ENCODE data around the gene C6orf136. TPM values are rescaled to one million over a fixed set of nuclear protein-coding genes. Genes with fewer than 3 reads are reported as not detected.

The C6orf136 gene
- total and polyA plus RNA-seq, 2 donors from 2014 or later, result 27.4 to 45.6 TPM

DNA sequence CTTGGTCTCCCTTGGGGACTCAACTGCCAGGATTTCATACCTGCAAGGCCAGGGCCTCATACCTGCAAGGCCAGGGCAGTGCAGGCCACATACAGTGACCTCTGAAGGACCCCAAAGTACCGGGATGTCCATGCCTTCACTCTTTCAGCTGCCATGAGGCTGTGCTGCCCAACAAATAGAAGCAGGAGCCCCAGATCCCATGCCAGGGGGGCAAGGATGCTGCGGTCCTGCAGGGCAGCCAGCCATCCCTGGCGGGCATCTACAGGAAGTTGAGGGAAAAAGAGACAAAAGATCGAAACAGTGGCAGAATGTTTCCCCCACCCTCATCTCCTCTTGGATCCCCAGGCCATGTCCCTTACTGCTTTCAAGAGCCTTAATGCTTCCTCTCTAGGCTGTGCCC lies 43.1 kb downstream of the C6orf136 start:
- Histone ChIP-seq H3K27me3 (ENCODE audit: control insufficient read depth, insufficient read depth, low read length) (no peaks in the 10 kb centered on the region), H3K9ac (ENCODE audit: low read length in 3 of 3) (peak overlapping the region in 2 of 3 donors; percentile 1 to 67), H3K4me1 (ENCODE audit: control insufficient read depth in 2 of 3, insufficient read depth in 2 of 3, low read depth in 1 of 3, low read length in 3 of 3) (peaks cover 3 to 18% (median 18%) of the 10 kb centered on the region in 3 donors), H3K27ac (ENCODE audit: low read depth in 2 of 2, low read length in 2 of 2) (peak overlapping the region; percentile 82 to 86), H3K4me3 (ENCODE audit: low read length in 3 of 3) (peak overlapping the region; percentile 59 to 81 (median 76)), H3K36me3 (ENCODE audit: control insufficient read depth in 2 of 3, insufficient read depth in 3 of 3, low read length in 3 of 3) (no peaks in the 10 kb centered on the region), H3K9me3 (ENCODE audit: control insufficient read depth in 2 of 3, insufficient read depth in 1 of 3, low read length in 3 of 3) (no peaks in the 10 kb centered on the region)
- DNase-seq (peak in 1 of 5 donors; percentile 73), FAIRE-seq (no peak)
- TF ChIP-seq, protein P1, sequence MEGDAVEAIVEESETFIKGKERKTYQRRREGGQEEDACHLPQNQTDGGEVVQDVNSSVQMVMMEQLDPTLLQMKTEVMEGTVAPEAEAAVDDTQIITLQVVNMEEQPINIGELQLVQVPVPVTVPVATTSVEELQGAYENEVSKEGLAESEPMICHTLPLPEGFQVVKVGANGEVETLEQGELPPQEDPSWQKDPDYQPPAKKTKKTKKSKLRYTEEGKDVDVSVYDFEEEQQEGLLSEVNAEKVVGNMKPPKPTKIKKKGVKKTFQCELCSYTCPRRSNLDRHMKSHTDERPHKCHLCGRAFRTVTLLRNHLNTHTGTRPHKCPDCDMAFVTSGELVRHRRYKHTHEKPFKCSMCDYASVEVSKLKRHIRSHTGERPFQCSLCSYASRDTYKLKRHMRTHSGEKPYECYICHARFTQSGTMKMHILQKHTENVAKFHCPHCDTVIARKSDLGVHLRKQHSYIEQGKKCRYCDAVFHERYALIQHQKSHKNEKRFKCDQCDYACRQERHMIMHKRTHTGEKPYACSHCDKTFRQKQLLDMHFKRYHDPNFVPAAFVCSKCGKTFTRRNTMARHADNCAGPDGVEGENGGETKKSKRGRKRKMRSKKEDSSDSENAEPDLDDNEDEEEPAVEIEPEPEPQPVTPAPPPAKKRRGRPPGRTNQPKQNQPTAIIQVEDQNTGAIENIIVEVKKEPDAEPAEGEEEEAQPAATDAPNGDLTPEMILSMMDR (IDR thresholded peaks at IDR 0.05; ENCODE audit: borderline replicate concordance, extremely low read depth, insufficient read depth), result no peak
- intact Hi-C loops (cut with DNase I), result no loop called here

DNA sequence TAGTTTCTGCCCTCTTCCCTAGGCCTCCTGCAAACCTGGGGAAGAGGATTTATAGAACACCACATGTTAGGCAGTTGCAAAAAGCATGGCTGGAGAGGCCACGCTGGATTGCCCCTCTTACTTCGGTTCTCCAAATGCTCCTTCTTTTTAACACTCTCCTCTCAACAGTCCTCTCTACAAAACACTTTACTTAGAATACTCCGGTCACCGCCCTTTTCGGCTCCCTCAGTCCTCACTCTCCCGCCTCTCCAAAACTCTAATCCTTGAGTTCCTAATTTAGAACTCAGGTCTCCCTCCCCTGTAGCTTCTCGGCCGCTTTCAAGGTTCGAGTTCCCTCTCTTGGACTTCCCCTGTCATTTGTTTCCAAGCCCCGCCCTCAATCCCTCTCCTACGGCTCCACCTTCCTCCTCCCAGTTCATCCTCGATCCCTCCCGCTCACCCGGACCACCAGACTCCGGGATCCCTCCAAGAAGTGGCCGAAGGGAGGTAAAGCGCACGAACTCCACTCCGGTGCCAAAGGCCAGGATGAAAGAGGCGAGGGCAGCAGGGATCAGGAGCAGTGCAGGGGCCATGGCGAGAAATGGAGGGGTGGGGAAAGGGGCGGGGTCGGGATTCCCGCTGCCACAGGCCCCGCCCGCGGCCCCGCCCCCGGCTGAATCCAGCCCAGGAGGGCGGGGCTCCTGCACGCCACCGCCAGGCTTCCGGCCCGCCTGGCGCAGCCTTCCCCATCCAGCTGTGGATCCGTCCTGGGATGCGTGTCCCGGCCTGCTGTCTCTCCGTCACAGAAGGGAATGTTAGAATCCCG lies 43.7 kb downstream of the C6orf136 start, which contains the start of gene NRM:
TSS of gene NRM (minus strand) at position 582 of the 805 bp plus-strand sequence. CDS start at position 572, 10 bp downstream.
- intact Hi-C loops (cut with DNase I), result no loop called here
- Histone ChIP-seq H3K9me3 (ENCODE audit: control insufficient read depth in 2 of 3, insufficient read depth in 1 of 3, low read length in 3 of 3) (no peaks in the 10 kb centered on the region), H3K36me3 (ENCODE audit: control insufficient read depth in 2 of 3, insufficient read depth in 3 of 3, low read length in 3 of 3) (no peaks in the 10 kb centered on the region), H3K4me3 (ENCODE audit: low read length in 3 of 3) (peak within 1 kb of the TSS; percentile 59 to 81 (median 76)), H3K4me1 (ENCODE audit: control insufficient read depth in 2 of 3, insufficient read depth in 2 of 3, low read depth in 1 of 3, low read length in 3 of 3) (peaks cover 3 to 18% (median 18%) of the 10 kb centered on the region in 3 donors), H3K27me3 (ENCODE audit: control insufficient read depth, insufficient read depth, low read length) (no peaks in the 10 kb centered on the region), H3K9ac (ENCODE audit: low read length in 3 of 3) (peak within 1 kb of the TSS in 2 of 3 donors; percentile 67 to 72), H3K27ac (ENCODE audit: low read depth in 2 of 2, low read length in 2 of 2) (peak within 1 kb of the TSS; percentile 82 to 86)
- peak; percentile 88 to 96 (median 94) for DNase-seq
- TF ChIP-seq, protein P1 (IDR thresholded peaks at IDR 0.05; ENCODE audit: borderline replicate concordance, extremely low read depth, insufficient read depth), result no peak
- FAIRE-seq, result no peak

DNA sequence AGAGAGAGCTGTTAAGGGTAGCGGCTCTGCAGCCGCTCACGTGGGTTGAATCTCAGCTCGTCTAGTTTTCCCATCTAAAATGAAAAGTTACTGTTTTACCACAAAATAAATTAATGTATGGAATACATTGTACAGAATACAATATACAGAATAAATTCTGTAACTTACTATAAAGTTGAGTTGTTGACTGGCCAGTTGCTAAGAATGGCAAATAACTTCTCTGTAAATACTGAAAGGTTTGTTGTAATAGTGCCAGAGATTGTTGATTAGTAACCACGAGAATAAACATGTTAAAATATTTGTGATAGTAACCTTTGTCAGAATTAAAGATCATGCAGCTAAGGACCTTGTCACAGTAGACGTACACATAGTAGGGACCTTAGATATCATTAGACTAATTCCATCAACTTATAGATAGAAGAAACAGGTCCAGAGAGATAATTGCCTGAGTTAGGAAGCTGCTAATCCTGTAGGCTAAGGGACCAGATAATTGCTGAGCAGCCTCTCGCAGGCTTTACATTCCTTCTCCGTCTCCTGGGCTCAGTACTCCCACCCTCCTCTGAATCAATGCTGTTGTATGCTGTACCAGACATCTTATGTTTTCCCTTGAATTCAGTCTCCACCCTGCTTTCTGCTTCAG lies 44.4 kb downstream of the C6orf136 start:
- H3K4me1 ChIP-seq (ENCODE audit: control insufficient read depth in 2 of 3, insufficient read depth in 2 of 3, low read depth in 1 of 3, low read length in 3 of 3), result peaks cover 3 to 18% (median 15%) of the 10 kb centered on the region in 3 donors
- TF ChIP-seq, protein P1 (IDR thresholded peaks at IDR 0.05; ENCODE audit: borderline replicate concordance, extremely low read depth, insufficient read depth), result no peak
- H3K36me3 ChIP-seq (ENCODE audit: control insufficient read depth in 2 of 3, insufficient read depth in 3 of 3, low read length in 3 of 3), result no peaks in the 10 kb centered on the region
- peak overlapping the region; percentile 48 to 81 (median 50) for H3K4me3 ChIP-seq (ENCODE audit: low read length in 3 of 3)
- FAIRE-seq (no peak), DNase-seq (peak in 1 of 5 donors; percentile 45)
- no peaks in the 10 kb centered on the region for H3K27me3 ChIP-seq (ENCODE audit: control insufficient read depth, insufficient read depth, low read length)
- H3K27ac ChIP-seq (ENCODE audit: low read depth in 2 of 2, low read length in 2 of 2), result peak overlapping the region in 1 of 2 donors; percentile 58
- intact Hi-C loops (cut with DNase I), result no loop called here
- H3K9ac ChIP-seq (ENCODE audit: low read length in 3 of 3), result peak overlapping the region in 2 of 3 donors; percentile 16 to 72
- H3K9me3 ChIP-seq (ENCODE audit: control insufficient read depth in 2 of 3, insufficient read depth in 1 of 3, low read length in 3 of 3), result no peaks in the 10 kb centered on the region

All from kidney (tissue), 14 donors.